Measurements from ENCODE around the gene MNDA.
"Not testable (repeated sequence)": the region's sequence is repeated elsewhere in the genome, so short reads cannot be mapped to it uniquely, and the experiment has no call there.

Gene MNDA

GRCh38 chr1:158840236-158840635 is 9.1 kb downstream of the MNDA start:
- no peak overlapping the region for H3K4me3 ChIP-seq (IDR thresholded peaks at IDR 0.05; ENCODE audit: insufficient read depth, low read depth, low read length)
- TF ChIP-seq, protein P1, sequence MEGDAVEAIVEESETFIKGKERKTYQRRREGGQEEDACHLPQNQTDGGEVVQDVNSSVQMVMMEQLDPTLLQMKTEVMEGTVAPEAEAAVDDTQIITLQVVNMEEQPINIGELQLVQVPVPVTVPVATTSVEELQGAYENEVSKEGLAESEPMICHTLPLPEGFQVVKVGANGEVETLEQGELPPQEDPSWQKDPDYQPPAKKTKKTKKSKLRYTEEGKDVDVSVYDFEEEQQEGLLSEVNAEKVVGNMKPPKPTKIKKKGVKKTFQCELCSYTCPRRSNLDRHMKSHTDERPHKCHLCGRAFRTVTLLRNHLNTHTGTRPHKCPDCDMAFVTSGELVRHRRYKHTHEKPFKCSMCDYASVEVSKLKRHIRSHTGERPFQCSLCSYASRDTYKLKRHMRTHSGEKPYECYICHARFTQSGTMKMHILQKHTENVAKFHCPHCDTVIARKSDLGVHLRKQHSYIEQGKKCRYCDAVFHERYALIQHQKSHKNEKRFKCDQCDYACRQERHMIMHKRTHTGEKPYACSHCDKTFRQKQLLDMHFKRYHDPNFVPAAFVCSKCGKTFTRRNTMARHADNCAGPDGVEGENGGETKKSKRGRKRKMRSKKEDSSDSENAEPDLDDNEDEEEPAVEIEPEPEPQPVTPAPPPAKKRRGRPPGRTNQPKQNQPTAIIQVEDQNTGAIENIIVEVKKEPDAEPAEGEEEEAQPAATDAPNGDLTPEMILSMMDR (conservative IDR thresholded peaks at IDR 0.05; ENCODE audit: low read depth, low read length), result no peak
- no peak overlapping the region for H3K9ac ChIP-seq
- H3K4me1 ChIP-seq (ENCODE audit: low read depth, poor library complexity, severe bottlenecking), result no peaks in the 10 kb centered on the region
- H2AFZ ChIP-seq (ENCODE audit: low read depth), result no peak overlapping the region
- H3K4me2 ChIP-seq, result no peak overlapping the region
- H3K27ac ChIP-seq, result no peak overlapping the region
- H3K36me3 ChIP-seq (ENCODE audit: insufficient read depth), result no peaks in the 10 kb centered on the region
- H4K20me1 ChIP-seq (ENCODE audit: insufficient read depth), result no peaks in the 10 kb centered on the region
- no peaks in the 10 kb centered on the region for H3K27me3 ChIP-seq (ENCODE audit: insufficient read depth, low read depth)
- no peaks in the 10 kb centered on the region for H3K79me2 ChIP-seq (ENCODE audit: insufficient read depth, low read depth)

DNA sequence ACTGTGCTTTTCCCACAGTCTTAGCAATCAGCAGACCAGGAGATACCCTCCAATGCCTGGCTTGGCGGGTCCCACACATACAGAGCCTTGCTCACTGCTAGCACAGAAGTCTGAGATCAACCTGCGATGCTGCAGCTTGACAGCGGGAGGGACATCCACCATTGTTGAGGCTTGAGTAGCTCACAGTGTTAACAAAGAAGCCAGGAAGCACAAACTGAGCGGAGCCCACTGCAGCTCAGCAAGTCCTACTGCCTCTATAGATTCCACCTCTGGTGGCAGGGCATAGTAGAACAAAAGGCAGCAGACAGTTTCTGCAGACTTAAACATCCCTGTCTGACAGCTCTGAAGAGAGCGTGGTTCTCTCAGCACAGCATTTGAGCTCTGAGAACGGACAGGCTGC is 33.4 kb downstream of the MNDA start:
- H3K27me3 ChIP-seq (ENCODE audit: insufficient read depth, low read depth), result no peaks in the 10 kb centered on the region
- no peak overlapping the region for H3K4me3 ChIP-seq (IDR thresholded peaks at IDR 0.05; ENCODE audit: insufficient read depth, low read depth, low read length)
- no peaks in the 10 kb centered on the region for H4K20me1 ChIP-seq (ENCODE audit: insufficient read depth)
- no peak overlapping the region for H3K27ac ChIP-seq
- H3K4me2 ChIP-seq, result no peak overlapping the region
- no peaks in the 10 kb centered on the region for H3K36me3 ChIP-seq (ENCODE audit: insufficient read depth)
- H2AFZ ChIP-seq (ENCODE audit: low read depth), result no peak overlapping the region
- TF ChIP-seq, protein P1 (conservative IDR thresholded peaks at IDR 0.05; ENCODE audit: low read depth, low read length), result no peak
- H3K4me1 ChIP-seq (ENCODE audit: low read depth, poor library complexity, severe bottlenecking), result no peaks in the 10 kb centered on the region
- no peak overlapping the region for H3K9ac ChIP-seq
- no peaks in the 10 kb centered on the region for H3K79me2 ChIP-seq (ENCODE audit: insufficient read depth, low read depth)

- not testable (repeated sequence) for H3K36me3 ChIP-seq (ENCODE audit: insufficient read depth); H4K20me1 ChIP-seq (ENCODE audit: insufficient read depth); H3K4me1 ChIP-seq (ENCODE audit: low read depth, poor library complexity, severe bottlenecking); H3K9ac ChIP-seq; H3K27ac ChIP-seq; H3K79me2 ChIP-seq (ENCODE audit: insufficient read depth, low read depth); H3K4me2 ChIP-seq; H2AFZ ChIP-seq (ENCODE audit: low read depth); H3K27me3 ChIP-seq (ENCODE audit: insufficient read depth, low read depth); H3K4me3 ChIP-seq (IDR thresholded peaks at IDR 0.05; ENCODE audit: insufficient read depth, low read depth, low read length)
Measured at GRCh38 chr1:158870438-158870837, 39.3 kb downstream of the MNDA start.

DNA sequence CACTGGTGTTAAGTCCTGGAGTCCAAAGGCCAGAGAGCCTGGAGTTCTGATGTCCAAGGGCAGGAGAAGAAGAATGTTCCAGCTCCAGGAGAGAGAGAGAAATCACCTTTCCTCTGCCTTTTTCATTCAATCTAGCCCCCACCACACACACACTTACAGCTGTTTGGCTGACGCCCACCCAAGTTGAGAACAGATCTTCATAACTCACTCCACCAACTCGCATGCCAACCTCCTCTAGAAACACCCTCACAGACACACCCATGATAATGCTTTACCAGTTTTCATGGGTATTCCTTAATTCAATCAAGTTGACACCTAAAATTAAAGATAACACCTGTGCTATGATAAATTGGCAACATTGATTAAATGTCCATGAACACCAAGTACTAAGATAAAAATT is 42.0 kb downstream of the MNDA start:
- H2AFZ ChIP-seq (ENCODE audit: low read depth), result no peak overlapping the region
- H3K27me3 ChIP-seq (ENCODE audit: insufficient read depth, low read depth), result no peaks in the 10 kb centered on the region
- H3K4me2 ChIP-seq, result no peak overlapping the region
- TF ChIP-seq, protein P1 (conservative IDR thresholded peaks at IDR 0.05; ENCODE audit: low read depth, low read length), result no peak
- no peaks in the 10 kb centered on the region for H3K36me3 ChIP-seq (ENCODE audit: insufficient read depth)
- H3K4me1 ChIP-seq (ENCODE audit: low read depth, poor library complexity, severe bottlenecking), result no peaks in the 10 kb centered on the region
- no peak overlapping the region for H3K27ac ChIP-seq
- H3K79me2 ChIP-seq (ENCODE audit: insufficient read depth, low read depth), result no peaks in the 10 kb centered on the region
- H4K20me1 ChIP-seq (ENCODE audit: insufficient read depth), result no peaks in the 10 kb centered on the region
- H3K9ac ChIP-seq, result no peak overlapping the region
- H3K4me3 ChIP-seq (IDR thresholded peaks at IDR 0.05; ENCODE audit: insufficient read depth, low read depth, low read length), result no peak overlapping the region

DNA sequence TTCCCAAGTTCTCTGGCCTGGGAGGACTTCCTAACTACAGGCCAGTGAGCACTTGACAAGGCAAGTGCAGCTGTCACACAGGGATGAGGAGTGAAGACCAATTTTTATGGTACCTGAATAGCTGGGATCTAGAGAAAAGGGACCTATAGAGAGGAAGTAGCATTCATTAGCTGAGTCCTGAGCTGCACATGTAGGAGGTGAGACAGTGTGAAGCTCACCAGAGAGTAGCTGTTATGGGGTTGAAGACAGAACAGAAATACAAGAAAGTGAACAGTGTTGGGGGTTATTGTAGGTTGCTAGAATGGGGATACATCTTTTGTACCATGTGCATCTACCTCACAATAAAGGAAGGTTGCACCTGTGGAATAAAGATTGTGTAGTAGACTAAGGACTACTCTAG is 62.5 kb downstream of the MNDA start:
- Histone ChIP-seq H3K79me2 (ENCODE audit: insufficient read depth, low read depth) (no peaks in the 10 kb centered on the region), H2AFZ (ENCODE audit: low read depth) (no peak overlapping the region), H3K4me3 (IDR thresholded peaks at IDR 0.05; ENCODE audit: insufficient read depth, low read depth, low read length) (no peak overlapping the region), H3K4me1 (ENCODE audit: low read depth, poor library complexity, severe bottlenecking) (no peaks in the 10 kb centered on the region), H4K20me1 (ENCODE audit: insufficient read depth) (no peaks in the 10 kb centered on the region), H3K27ac (no peak overlapping the region), H3K4me2 (no peak overlapping the region), H3K36me3 (ENCODE audit: insufficient read depth) (no peaks in the 10 kb centered on the region), H3K9ac (no peak overlapping the region), H3K27me3 (ENCODE audit: insufficient read depth, low read depth) (no peaks in the 10 kb centered on the region)
- TF ChIP-seq, protein P1 (conservative IDR thresholded peaks at IDR 0.05; ENCODE audit: low read depth, low read length), result no peak
